Heart left ventricle (tissue), 13 donors: ENCODE measurements around the gene COQ8A.

Experiments
- CTCF ChIP-seq, 12 donors: fragments of 200-600 bp; sonication (generic) in 4 of 12; IDR thresholded peaks; one replicate each; pipeline versions ENCODE4 v1.5.0 to v1.8.0; 2018 to 2022; ENCODE audit warnings: antibody characterized with exemption in 12 of 12, mild to moderate bottlenecking in 5 of 12
- POLR2A ChIP-seq, 2 donors: fragments of 450-650 bp; IDR thresholded peaks; one replicate each; pipeline ENCODE4 v1.6.1; 2017; ENCODE audit warnings: antibody characterized with exemption in 2 of 2, mild to moderate bottlenecking in 2 of 2, moderate library complexity in 2 of 2
- donor health status: ischemic (EF 13 %, LVEDD 7.1; RV severe dilation, severe dysfunction).
- donor health status: DM: no; HTN: yes; CAD: no.
- donor health status: DM: no; HTN: no; CAD: no.
- donor health status: ischemic (EF 25% LVEDD 6.9; RV normal size, moderate dysfunction).
- donor health status: ischemic (EF 25% LVEDD 5.7; RV mildly dilated, moderate dysfunction).
- donor health status: ischemic (EF 35%, LVEDD 5.7; RV mildly dilated, moderate dysfunction).
- donor health status: nonischemic (EF 11% LVEDD 7.7; RV severe dilation, severe dysfunction).
- donor health status: DM: yes; HTN: yes; CAD: no.
- donor health status: PGD.
- donor health status: ischemic (EF 29% LVEDD 5.4; RV normal size, mild dysfunction).
- donor health status: nonischemic (EF 23%, LVEDD 6.1; RV moderate dilation, normal function).

- no peak for TF ChIP-seq POLR2A (IDR thresholded peaks at IDR 0.05)
- no peak for TF ChIP-seq CTCF (IDR thresholded peaks at IDR 0.05)
Measured at GRCh38 chr1:226898246-226898645, 41.8 kb upstream of the COQ8A start.
